SK-N-SH treated with all-trans-retinoic acid at 6 μM for 48 hours (cell line): ENCODE results near the gene GPC6.

Source experiments
- ATAC-seq: fragments of 200-7000 bp; cut with Tn5 transposase; 3 replicates; pipeline ENCODE4 v1.9.1; 2020; ENCODE audit warnings: mild to moderate bottlenecking, moderate library complexity
- CSDC2 ChIP-seq: fragments of 250-450 bp; sonication (Bioruptor Pico); IDR thresholded peaks from 2 replicates; pipeline ENCODE4 v1.5.0; 2020; ENCODE audit warnings: mild to moderate bottlenecking, moderate library complexity
- CSRNP3 ChIP-seq: fragments of 250-450 bp; sonication (Bioruptor Pico); IDR thresholded peaks from 2 replicates; pipeline ENCODE4 v1.5.1; 2021; ENCODE audit warnings: mild to moderate bottlenecking, moderate library complexity
- ESRRG ChIP-seq: fragments of 250-450 bp; sonication (Bioruptor Pico); IDR thresholded peaks from 2 replicates; pipeline ENCODE4 v1.6.1; 2021; ENCODE audit warnings: mild to moderate bottlenecking
- GLIS3 ChIP-seq: fragments of 250-450 bp; sonication (Bioruptor Pico); IDR thresholded peaks from 2 replicates; pipeline ENCODE4 v1.5.0; 2020; ENCODE audit warnings: mild to moderate bottlenecking, moderate library complexity
- ISL1 ChIP-seq: fragments of 250-450 bp; sonication (Bioruptor Pico); IDR thresholded peaks from 2 replicates; pipeline ENCODE4 v2.1.2; 2022; ENCODE audit warnings: mild to moderate bottlenecking, moderate library complexity
- OSR1 ChIP-seq: fragments of 250-450 bp; sonication (Bioruptor Pico); IDR thresholded peaks from 2 replicates; pipeline ENCODE4 v1.8.0; 2022; ENCODE audit warnings: moderate library complexity, mild to moderate bottlenecking, inconsistent platforms
- POU6F1 ChIP-seq: fragments of 250-450 bp; sonication (Bioruptor Pico); IDR thresholded peaks from 2 replicates; pipeline ENCODE4 v1.8.0; 2021; ENCODE audit warnings: low read depth, mild to moderate bottlenecking, moderate library complexity, borderline replicate concordance
- PPARA ChIP-seq: fragments of 250-450 bp; sonication (Bioruptor Pico); IDR thresholded peaks from 2 replicates; pipeline ENCODE4 v1.5.0; 2020; ENCODE audit warnings: mild to moderate bottlenecking, borderline replicate concordance
- RARB ChIP-seq: fragments of 250-450 bp; sonication (Bioruptor Pico); IDR thresholded peaks from 2 replicates; pipeline ENCODE4 v1.8.0; 2021; ENCODE audit warnings: mild to moderate bottlenecking, moderate library complexity
- SNAI2 ChIP-seq: fragments of 250-450 bp; sonication (Bioruptor Pico); IDR thresholded peaks from 2 replicates; pipeline ENCODE4 v1.5.0; 2020; ENCODE audit warnings: mild to moderate bottlenecking, moderate library complexity
- TCF4 ChIP-seq: fragments of 250-450 bp; sonication (Bioruptor Pico); IDR thresholded peaks from 2 replicates; pipeline ENCODE4 v1.8.0; 2021; ENCODE audit warnings: mild to moderate bottlenecking, moderate library complexity, borderline replicate concordance
- TOX ChIP-seq: fragments of 250-450 bp; sonication (Bioruptor Pico); IDR thresholded peaks from 2 replicates; pipeline ENCODE4 v1.8.0; 2021; ENCODE audit warnings: mild to moderate bottlenecking, moderate library complexity, borderline replicate concordance
- ZC3H10 ChIP-seq: fragments of 250-450 bp; sonication (Bioruptor Pico); IDR thresholded peaks from 2 replicates; pipeline ENCODE4 v1.5.1; 2021; ENCODE audit warnings: mild to moderate bottlenecking, moderate library complexity
- ZFP3 ChIP-seq: fragments of 250-450 bp; sonication (Bioruptor Pico); IDR thresholded peaks from 2 replicates; pipeline ENCODE4 v1.5.0; 2020; ENCODE audit warnings: mild to moderate bottlenecking, moderate library complexity
- ZFP30 ChIP-seq: fragments of 450-650 bp; formaldehyde crosslinking; IDR thresholded peaks from 2 replicates; pipeline ENCODE4 v1.5.0; 2022; ENCODE audit warnings: mild to moderate bottlenecking, moderate library complexity
- ZNF70 ChIP-seq: fragments of 450-650 bp; formaldehyde crosslinking; IDR thresholded peaks from 2 replicates; pipeline ENCODE4 v1.5.0; 2020; ENCODE audit warnings: mild to moderate bottlenecking, moderate library complexity
- ZNF8 ChIP-seq: fragments of 450-650 bp; formaldehyde crosslinking; IDR thresholded peaks from 2 replicates; pipeline ENCODE4 v1.5.0; 2020; ENCODE audit warnings: mild to moderate bottlenecking, moderate library complexity
- TF ChIP-seq, protein P1 (sequence below): fragments of 250-450 bp; sonication (Bioruptor Pico); IDR thresholded peaks from 2 replicates; pipeline ENCODE4 v1.8.0; 2020; ENCODE audit warnings: mild to moderate bottlenecking, moderate library complexity, borderline replicate concordance
- TF ChIP-seq, protein P2 (sequence below): fragments of 250-450 bp; sonication (Bioruptor Pico); IDR thresholded peaks from 2 replicates; pipeline ENCODE4 v1.5.1; 2020; ENCODE audit warnings: low read depth, mild to moderate bottlenecking, moderate library complexity

The GPC6 gene

DNA sequence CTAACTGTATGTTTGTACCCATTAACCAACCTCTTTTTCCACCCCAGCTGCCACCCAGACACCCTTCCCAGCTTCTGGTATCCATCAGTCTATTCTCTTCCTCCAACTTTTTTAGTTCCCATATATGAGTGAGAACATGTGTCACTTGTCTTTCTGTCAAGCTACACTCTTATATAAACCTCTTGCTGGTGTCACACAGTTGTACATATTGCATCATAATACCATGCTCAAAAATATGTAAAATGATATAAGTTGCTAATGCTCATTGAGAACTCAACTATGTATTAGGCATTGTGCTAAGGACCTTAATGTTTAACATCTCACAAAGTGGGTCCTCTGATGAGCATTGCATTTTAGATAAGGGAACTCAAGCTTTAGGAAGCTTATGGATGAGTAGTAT lies 395.4 kb downstream of the GPC6 start:
- ATAC-seq, result no peak

GRCh38 chr13:93624311-93624777 lies 397.7 kb downstream of the GPC6 start:
- ATAC-seq, result no peak
- TF ChIP-seq ZFP30 (CRISPR knock-in tag) (no peak), TCF4 (CRISPR knock-in tag) (0 out of 2 replicates have a peak, but pooled peaks have one; percentile 32)

More for the DNA sequence above, 395.4 kb downstream of the GPC6 start:
- TF ChIP-seq, protein P1, sequence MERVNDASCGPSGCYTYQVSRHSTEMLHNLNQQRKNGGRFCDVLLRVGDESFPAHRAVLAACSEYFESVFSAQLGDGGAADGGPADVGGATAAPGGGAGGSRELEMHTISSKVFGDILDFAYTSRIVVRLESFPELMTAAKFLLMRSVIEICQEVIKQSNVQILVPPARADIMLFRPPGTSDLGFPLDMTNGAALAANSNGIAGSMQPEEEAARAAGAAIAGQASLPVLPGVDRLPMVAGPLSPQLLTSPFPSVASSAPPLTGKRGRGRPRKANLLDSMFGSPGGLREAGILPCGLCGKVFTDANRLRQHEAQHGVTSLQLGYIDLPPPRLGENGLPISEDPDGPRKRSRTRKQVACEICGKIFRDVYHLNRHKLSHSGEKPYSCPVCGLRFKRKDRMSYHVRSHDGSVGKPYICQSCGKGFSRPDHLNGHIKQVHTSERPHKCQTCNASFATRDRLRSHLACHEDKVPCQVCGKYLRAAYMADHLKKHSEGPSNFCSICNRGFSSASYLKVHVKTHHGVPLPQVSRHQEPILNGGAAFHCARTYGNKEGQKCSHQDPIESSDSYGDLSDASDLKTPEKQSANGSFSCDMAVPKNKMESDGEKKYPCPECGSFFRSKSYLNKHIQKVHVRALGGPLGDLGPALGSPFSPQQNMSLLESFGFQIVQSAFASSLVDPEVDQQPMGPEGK, result no peak
- no peak for TF ChIP-seq ZFP3
- no peak for TF ChIP-seq ESRRG (CRISPR knock-in tag)
- no peak for TF ChIP-seq TCF4 (CRISPR knock-in tag)
- no peak for TF ChIP-seq OSR1
- TF ChIP-seq SNAI2 (CRISPR knock-in tag), result no peak
- TF ChIP-seq TOX (CRISPR knock-in tag), result no peak
- TF ChIP-seq CSRNP3 (CRISPR knock-in tag), result no peak
- TF ChIP-seq ZFP30 (CRISPR knock-in tag), result no peak
- no peak for TF ChIP-seq CSDC2 (CRISPR knock-in tag)
- TF ChIP-seq PPARA (CRISPR knock-in tag), result no peak
- no peak for TF ChIP-seq POU6F1 (CRISPR knock-in tag)
- TF ChIP-seq ZNF8 (CRISPR knock-in tag), result no peak
- TF ChIP-seq, protein P2, sequence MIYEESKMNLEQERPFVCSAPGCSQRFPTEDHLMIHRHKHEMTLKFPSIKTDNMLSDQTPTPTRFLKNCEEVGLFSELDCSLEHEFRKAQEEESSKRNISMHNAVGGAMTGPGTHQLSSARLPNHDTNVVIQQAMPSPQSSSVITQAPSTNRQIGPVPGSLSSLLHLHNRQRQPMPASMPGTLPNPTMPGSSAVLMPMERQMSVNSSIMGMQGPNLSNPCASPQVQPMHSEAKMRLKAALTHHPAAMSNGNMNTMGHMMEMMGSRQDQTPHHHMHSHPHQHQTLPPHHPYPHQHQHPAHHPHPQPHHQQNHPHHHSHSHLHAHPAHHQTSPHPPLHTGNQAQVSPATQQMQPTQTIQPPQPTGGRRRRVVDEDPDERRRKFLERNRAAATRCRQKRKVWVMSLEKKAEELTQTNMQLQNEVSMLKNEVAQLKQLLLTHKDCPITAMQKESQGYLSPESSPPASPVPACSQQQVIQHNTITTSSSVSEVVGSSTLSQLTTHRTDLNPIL (CRISPR knock-in tag), result no peak
- no peak for TF ChIP-seq GLIS3 (CRISPR knock-in tag)
- no peak for TF ChIP-seq ISL1 (CRISPR knock-in tag)
- TF ChIP-seq RARB (CRISPR knock-in tag), result no peak

DNA sequence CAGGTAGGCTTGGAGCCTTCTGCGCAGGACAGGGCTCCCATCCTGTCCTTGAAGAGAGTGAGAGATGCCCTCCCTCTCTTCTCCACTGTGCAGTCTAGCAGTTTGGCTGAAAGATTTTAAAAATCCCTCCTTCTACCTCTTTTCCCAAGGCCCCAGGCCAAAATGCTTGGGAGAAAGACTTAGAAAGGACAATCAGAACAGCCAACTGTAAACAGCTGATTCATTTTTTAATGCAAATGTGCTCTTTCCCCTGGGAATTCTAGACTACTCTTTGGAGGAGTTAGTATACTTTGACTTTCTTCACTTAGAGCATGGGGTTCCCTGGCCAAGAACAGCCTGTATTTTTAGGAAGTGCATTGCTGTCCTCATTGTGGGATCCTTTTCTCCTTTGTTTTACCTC lies 398.9 kb downstream of the GPC6 start:
- no peak for ATAC-seq
- TF ChIP-seq ZNF70 (CRISPR knock-in tag) (no peak), OSR1 (no peak), ZC3H10 (CRISPR knock-in tag) (no peak), ISL1 (CRISPR knock-in tag) (no peak)

- no peak for TF ChIP-seq TCF4 (CRISPR knock-in tag)
- TF ChIP-seq CSDC2 (CRISPR knock-in tag), result no peak
- ATAC-seq, result no peak
These were observed 401.7 kb downstream of the GPC6 start for GRCh38 chr13:93628136-93628797.

DNA sequence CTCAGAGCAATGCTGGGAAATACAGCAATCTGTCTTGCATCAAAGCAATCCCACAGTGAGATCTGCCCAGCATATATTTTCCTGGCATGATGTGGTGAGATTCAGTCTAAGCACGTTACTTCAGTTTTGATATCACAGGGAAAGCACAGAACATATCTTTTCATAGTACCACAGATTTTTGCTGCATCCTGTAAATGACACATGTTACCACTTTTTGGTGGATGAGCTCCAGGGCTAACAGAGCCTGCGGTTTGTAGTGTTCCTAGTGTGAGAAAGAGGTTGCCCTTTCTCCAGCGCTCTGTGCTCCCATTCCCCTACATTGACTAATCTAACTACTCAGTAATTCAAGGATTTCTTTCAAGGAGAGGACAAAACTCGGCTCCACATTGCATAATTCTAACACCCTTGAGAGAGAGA lies 409.0 kb downstream of the GPC6 start:
- TF ChIP-seq ZNF70 (CRISPR knock-in tag) (peak; percentile 74), POU6F1 (CRISPR knock-in tag) (no peak)
- ATAC-seq, result no peak
